Trophoblast cell (in vitro differentiated cells and primary cell): ENCODE results near the gene GPSM3.
A peak's percentile ranks its signal among the peaks of the same experiment; 100 is the strongest.

Experiments
- DNase-seq, 2 donors: peaks; one replicate each; pipeline ENCODE4 v3.0.0-alpha.2; 2016
- H2AFZ ChIP-seq: 2 replicates; pipeline ENCODE4 v1.6.1; 2013; ENCODE audit warnings: low read length, moderate library complexity, mild to moderate bottlenecking; ENCODE audit not compliant: insufficient read depth, poor library complexity
- H2AK5ac ChIP-seq: 2 replicates; pipeline ENCODE4 v1.6.1; 2013; ENCODE audit warnings: mild to moderate bottlenecking, low read length
- H2BK120ac ChIP-seq: 2 replicates; pipeline ENCODE4 v1.6.1; 2013; ENCODE audit warnings: low read length, mild to moderate bottlenecking, moderate library complexity; ENCODE audit not compliant: insufficient read depth, poor library complexity
- H2BK12ac ChIP-seq: 2 replicates; pipeline ENCODE4 v1.6.1; 2013; ENCODE audit warnings: mild to moderate bottlenecking, low read length, moderate library complexity
- H2BK5ac ChIP-seq: 2 replicates; pipeline ENCODE4 v1.6.1; 2013; ENCODE audit warnings: low read length, low read depth, moderate library complexity, mild to moderate bottlenecking; ENCODE audit not compliant: poor library complexity
- H3K14ac ChIP-seq: 2 replicates; pipeline ENCODE4 v1.6.1; 2013; ENCODE audit warnings: mild to moderate bottlenecking, low read length
- H3K18ac ChIP-seq: 2 replicates; pipeline ENCODE4 v1.6.1; 2013; ENCODE audit warnings: mild to moderate bottlenecking, low read length
- H3K23ac ChIP-seq: 2 replicates; pipeline ENCODE4 v1.6.1; 2013; ENCODE audit warnings: low read length
- H3K27ac ChIP-seq: 2 replicates; pipeline ENCODE4 v1.5.1; 2013; ENCODE audit warnings: low read depth, mild to moderate bottlenecking, inconsistent platforms, low read length, moderate library complexity
- H3K27me3 ChIP-seq: 2 replicates; pipeline ENCODE4 v1.6.1; 2013; ENCODE audit warnings: inconsistent platforms, mild to moderate bottlenecking, low read length, moderate library complexity; ENCODE audit not compliant: insufficient read depth
- H3K36me3 ChIP-seq, 2 experiments: 1 replicate in 1 of 2; 2 replicates in 1 of 2; pipeline ENCODE4 v1.6.1; 2013; ENCODE audit warnings: low read length in 2 of 2, mild to moderate bottlenecking in 2 of 2, moderate library complexity in 1 of 2; ENCODE audit not compliant: insufficient read depth in 2 of 2, control insufficient read depth in 1 of 2
- H3K4ac ChIP-seq: 2 replicates; pipeline ENCODE4 v1.6.1; 2013; ENCODE audit warnings: low read depth, mild to moderate bottlenecking, low read length, moderate library complexity
- H3K4me1 ChIP-seq, 2 experiments: 1 replicate in 1 of 2; 2 replicates in 1 of 2; pipeline ENCODE4 v1.6.1; 2013; ENCODE audit warnings: low read length in 2 of 2, mild to moderate bottlenecking in 2 of 2, moderate library complexity in 1 of 2; ENCODE audit not compliant: insufficient read depth in 2 of 2, control insufficient read depth in 1 of 2
- H3K4me2 ChIP-seq: 2 replicates; pipeline ENCODE4 v1.6.1; 2013; ENCODE audit warnings: inconsistent platforms, mild to moderate bottlenecking, low read length, moderate library complexity
- H3K4me3 ChIP-seq: 2 replicates; pipeline ENCODE4 v1.5.1; 2013; ENCODE audit warnings: mild to moderate bottlenecking, low read depth, low read length, inconsistent platforms
- H3K79me1 ChIP-seq: one replicate; pipeline ENCODE4 v1.6.1; 2013; ENCODE audit warnings: low read length
- H3K79me2 ChIP-seq: 2 replicates; pipeline ENCODE4 v1.6.1; 2013; ENCODE audit warnings: low read length, mild to moderate bottlenecking; ENCODE audit not compliant: control insufficient read depth, insufficient read depth, poor library complexity
- H3K9ac ChIP-seq: 2 replicates; pipeline ENCODE4 v1.6.1; 2013; ENCODE audit warnings: mild to moderate bottlenecking, low read length
- H3K9me3 ChIP-seq: 2 replicates; pipeline ENCODE4 v1.6.1; 2013; ENCODE audit warnings: low read depth, mild to moderate bottlenecking, control low read depth, inconsistent platforms, low read length; ENCODE audit not compliant: insufficient read depth
- H4K12ac ChIP-seq: 2 replicates; pipeline ENCODE4 v1.6.1; 2013; ENCODE audit warnings: low read depth, mild to moderate bottlenecking, low read length, moderate library complexity
- H4K8ac ChIP-seq: 2 replicates; pipeline ENCODE4 v1.6.1; 2013; ENCODE audit warnings: low read depth, mild to moderate bottlenecking, low read length, moderate library complexity
- H4K91ac ChIP-seq: one replicate; pipeline ENCODE4 v1.6.1; 2013; ENCODE audit warnings: low read depth, mild to moderate bottlenecking, low read length, moderate library complexity
- WGBS: extraction: QIAGEN DNeasy Blood & Tissue Kit; methylation state at CpG from one replicate; pipeline ENCODE4 v1.1.7; 2013; ENCODE audit warnings: missing lambda C conversion rate; ENCODE audit not compliant: insufficient read length, insufficient coverage; ENCODE audit errors: extremely low coverage; 5-methylcytosine and 5-hydroxymethylcytosine counted together

Gene GPSM3

GRCh38 chr6:32168350-32168749, 24.1 kb downstream of the GPSM3 start:
- H3K27me3 ChIP-seq, result no peaks in the 10 kb centered on the region
- WGBS, result no CpG with 5 or more reads among the region's 2 CpGs
- H2BK120ac ChIP-seq, result no peak overlapping the region
- no peak overlapping the region for H4K12ac ChIP-seq
- no peak overlapping the region for H2BK5ac ChIP-seq
- H3K27ac ChIP-seq, result no peak overlapping the region
- H3K36me3 ChIP-seq, result peaks cover 58 to 64% of the 10 kb centered on the region in 2 experiments
- H3K79me2 ChIP-seq, result no peaks in the 10 kb centered on the region
- H3K18ac ChIP-seq, result no peak overlapping the region
- no peak overlapping the region for H2BK12ac ChIP-seq
- H3K79me1 ChIP-seq, result no peaks in the 10 kb centered on the region
- H4K8ac ChIP-seq, result no peak overlapping the region
- H3K23ac ChIP-seq, result no peak overlapping the region
- H3K14ac ChIP-seq, result no peak overlapping the region
- H3K9ac ChIP-seq, result no peak overlapping the region
- no peak overlapping the region for H2AFZ ChIP-seq
- H3K4ac ChIP-seq, result no peak overlapping the region
- DNase-seq, result no peak
- H3K4me2 ChIP-seq, result no peak overlapping the region
- H3K4me1 ChIP-seq, result peaks cover 12 to 13% of the 10 kb centered on the region in 2 experiments
- H3K4me3 ChIP-seq, result no peak overlapping the region
- no peak overlapping the region for H4K91ac ChIP-seq
- no peak overlapping the region for H2AK5ac ChIP-seq
- H3K9me3 ChIP-seq, result no peaks in the 10 kb centered on the region

- Histone ChIP-seq H3K27me3 (no peaks in the 10 kb centered on the region), H2BK5ac (no peak overlapping the region), H3K9ac (no peak overlapping the region), H3K4me1 (peaks cover 6 to 8% of the 10 kb centered on the region in 2 experiments), H4K91ac (no peak overlapping the region), H3K14ac (no peak overlapping the region), H2AK5ac (no peak overlapping the region), H3K4me3 (no peak overlapping the region), H3K18ac (no peak overlapping the region), H4K8ac (no peak overlapping the region), H2BK12ac (no peak overlapping the region), H3K36me3 (peaks cover 61 to 67% of the 10 kb centered on the region in 2 experiments), H3K4ac (no peak overlapping the region), H3K9me3 (no peaks in the 10 kb centered on the region), H3K79me2 (no peaks in the 10 kb centered on the region), H2BK120ac (no peak overlapping the region), H3K4me2 (no peak overlapping the region), H2AFZ (no peak overlapping the region), H4K12ac (no peak overlapping the region), H3K79me1 (no peaks in the 10 kb centered on the region), H3K23ac (no peak overlapping the region), H3K27ac (no peak overlapping the region)
- DNase-seq, result no peak
- WGBS, result no CpG with 5 or more reads among the region's 6 CpGs
Observed at GRCh38 chr6:32167761-32168262, 24.6 kb downstream of the GPSM3 start.

GRCh38 chr6:32167154-32167760, 25.2 kb downstream of the GPSM3 start:
- H3K9ac ChIP-seq, result no peak overlapping the region
- no peak overlapping the region for H3K4ac ChIP-seq
- peaks cover 5 to 7% of the 10 kb centered on the region in 2 experiments for H3K4me1 ChIP-seq
- DNase-seq, result peak; percentile 86 to 92
- no peak overlapping the region for H3K27ac ChIP-seq
- no peak overlapping the region for H4K12ac ChIP-seq
- no peak overlapping the region for H4K8ac ChIP-seq
- no peak overlapping the region for H4K91ac ChIP-seq
- H3K4me3 ChIP-seq, result no peak overlapping the region
- H2BK12ac ChIP-seq, result no peak overlapping the region
- WGBS, result no CpG with 5 or more reads among the region's 32 CpGs
- no peak overlapping the region for H2AFZ ChIP-seq
- H3K79me2 ChIP-seq, result no peaks in the 10 kb centered on the region
- no peak overlapping the region for H3K23ac ChIP-seq
- no peak overlapping the region for H2BK5ac ChIP-seq
- no peak overlapping the region for H2BK120ac ChIP-seq
- H3K18ac ChIP-seq, result no peak overlapping the region
- H3K9me3 ChIP-seq, result no peaks in the 10 kb centered on the region
- no peak overlapping the region for H3K4me2 ChIP-seq
- H3K27me3 ChIP-seq, result no peaks in the 10 kb centered on the region
- H3K79me1 ChIP-seq, result no peaks in the 10 kb centered on the region
- peaks cover 67 to 73% of the 10 kb centered on the region in 2 experiments for H3K36me3 ChIP-seq
- H2AK5ac ChIP-seq, result no peak overlapping the region
- no peak overlapping the region for H3K14ac ChIP-seq

- Histone ChIP-seq H3K27me3 (no peaks in the 10 kb centered on the region), H3K14ac (no peak overlapping the region), H3K4ac (no peak overlapping the region), H3K27ac (no peak overlapping the region), H3K9me3 (no peaks in the 10 kb centered on the region), H3K4me3 (no peak overlapping the region), H2BK5ac (no peak overlapping the region), H2AFZ (no peak overlapping the region), H2BK120ac (no peak overlapping the region), H2AK5ac (no peak overlapping the region), H3K23ac (no peak overlapping the region), H3K4me2 (no peak overlapping the region), H4K8ac (no peak overlapping the region), H4K91ac (no peak overlapping the region), H3K4me1 (peaks cover 5 to 7% of the 10 kb centered on the region in 2 experiments), H3K9ac (no peak overlapping the region), H2BK12ac (no peak overlapping the region), H4K12ac (no peak overlapping the region), H3K79me2 (no peaks in the 10 kb centered on the region), H3K18ac (no peak overlapping the region), H3K36me3 (peaks cover 69 to 73% of the 10 kb centered on the region in 2 experiments), H3K79me1 (no peaks in the 10 kb centered on the region)
- WGBS, result no CpG with 5 or more reads among the region's 30 CpGs
- peak in 1 of 2 donors; percentile 42 for DNase-seq
Observed at GRCh38 chr6:32166411-32167061, 25.9 kb downstream of the GPSM3 start.
